ENCODE measurements around the gene CERCAM. TPM values are rescaled to one million over a fixed set of nuclear protein-coding genes. Genes with fewer than 3 reads are reported as not detected.

CERCAM gene
- total RNA-seq, 2 donors from 2014 or later: 18.5 to 26.5 TPM

DNA sequence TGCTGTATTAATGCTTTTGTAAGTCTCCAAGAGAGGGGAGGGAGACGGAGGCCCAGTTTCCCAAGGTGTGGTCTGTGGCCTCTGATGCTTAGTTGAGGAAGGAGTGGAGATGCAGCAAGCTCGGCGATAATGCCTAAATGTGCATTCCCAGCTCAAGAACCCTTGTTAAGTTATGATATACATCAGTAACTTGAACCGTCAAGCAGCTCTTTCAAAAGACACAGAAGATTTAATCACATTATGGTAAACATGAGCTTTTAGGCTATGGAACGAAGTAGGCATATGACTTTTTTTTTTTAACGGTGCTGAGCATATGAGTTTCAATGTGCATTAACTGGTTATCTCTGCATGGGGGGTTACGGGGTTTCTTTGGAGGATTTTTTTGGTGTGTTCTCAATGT lies 61.5 kb downstream of the CERCAM start:
- Mint-ChIP-seq H3K4me3 (no peak overlapping the region), H3K36me3 (ENCODE audit: low read depth) (peaks cover 60% of the 10 kb centered on the region), H3K27ac (no peak overlapping the region), H3K9me3 (no peaks in the 10 kb centered on the region), H3K4me1 (peaks cover 5% of the 10 kb centered on the region), H3K27me3 (ENCODE audit: insufficient read depth) (no peaks in the 10 kb centered on the region)
- DNase-seq: no peak
- H3K9me3 ChIP-seq (ENCODE audit: control insufficient read depth, low read length): no peaks in the 10 kb centered on the region
- WGBS, 2 experiments (ENCODE audit: insufficient coverage in 1 of 2, insufficient read length in 1 of 2): 93 to 94% methylated on average over 5 to 7 of the region's 7 CpGs
- no peak overlapping the region for H3K27ac ChIP-seq (ENCODE audit: low read depth, low read length)
- no peak overlapping the region for H3K9ac ChIP-seq (ENCODE audit: extremely low read depth, low read length, poor library complexity, severe bottlenecking)
- H3K27me3 ChIP-seq (ENCODE audit: control insufficient read depth, insufficient read depth, low read length, poor library complexity, severe bottlenecking): no peaks in the 10 kb centered on the region
- TF ChIP-seq, protein P1, sequence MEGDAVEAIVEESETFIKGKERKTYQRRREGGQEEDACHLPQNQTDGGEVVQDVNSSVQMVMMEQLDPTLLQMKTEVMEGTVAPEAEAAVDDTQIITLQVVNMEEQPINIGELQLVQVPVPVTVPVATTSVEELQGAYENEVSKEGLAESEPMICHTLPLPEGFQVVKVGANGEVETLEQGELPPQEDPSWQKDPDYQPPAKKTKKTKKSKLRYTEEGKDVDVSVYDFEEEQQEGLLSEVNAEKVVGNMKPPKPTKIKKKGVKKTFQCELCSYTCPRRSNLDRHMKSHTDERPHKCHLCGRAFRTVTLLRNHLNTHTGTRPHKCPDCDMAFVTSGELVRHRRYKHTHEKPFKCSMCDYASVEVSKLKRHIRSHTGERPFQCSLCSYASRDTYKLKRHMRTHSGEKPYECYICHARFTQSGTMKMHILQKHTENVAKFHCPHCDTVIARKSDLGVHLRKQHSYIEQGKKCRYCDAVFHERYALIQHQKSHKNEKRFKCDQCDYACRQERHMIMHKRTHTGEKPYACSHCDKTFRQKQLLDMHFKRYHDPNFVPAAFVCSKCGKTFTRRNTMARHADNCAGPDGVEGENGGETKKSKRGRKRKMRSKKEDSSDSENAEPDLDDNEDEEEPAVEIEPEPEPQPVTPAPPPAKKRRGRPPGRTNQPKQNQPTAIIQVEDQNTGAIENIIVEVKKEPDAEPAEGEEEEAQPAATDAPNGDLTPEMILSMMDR (conservative IDR thresholded peaks at IDR 0.05): no peak
- H3K36me3 ChIP-seq (ENCODE audit: control insufficient read depth, insufficient read depth, low read length): peaks cover 54% of the 10 kb centered on the region
- no peaks in the 10 kb centered on the region for H3K4me1 ChIP-seq (ENCODE audit: control insufficient read depth, insufficient read depth, low read length)
- H3K4me3 ChIP-seq (ENCODE audit: low read length): no peak overlapping the region

GRCh38 chr9:128484686-128485413 lies 64.2 kb downstream of the CERCAM start:
- Mint-ChIP-seq H3K27me3 (ENCODE audit: insufficient read depth) (no peaks in the 10 kb centered on the region), H3K36me3 (ENCODE audit: low read depth) (peaks cover 68% of the 10 kb centered on the region), H3K9me3 (no peaks in the 10 kb centered on the region), H3K4me3 (no peak overlapping the region), H3K4me1 (no peaks in the 10 kb centered on the region), H3K27ac (no peak overlapping the region)
- 92 to 94% methylated on average over 8 to 17 of the region's 17 CpGs for WGBS, 2 experiments (ENCODE audit: insufficient coverage in 1 of 2, insufficient read length in 1 of 2)
- TF ChIP-seq, protein P1 (conservative IDR thresholded peaks at IDR 0.05): no peak
- Histone ChIP-seq H3K4me1 (ENCODE audit: control insufficient read depth, insufficient read depth, low read length) (no peaks in the 10 kb centered on the region), H3K36me3 (ENCODE audit: control insufficient read depth, insufficient read depth, low read length) (peaks cover 61% of the 10 kb centered on the region), H3K9me3 (ENCODE audit: control insufficient read depth, low read length) (no peaks in the 10 kb centered on the region), H3K9ac (ENCODE audit: extremely low read depth, low read length, poor library complexity, severe bottlenecking) (no peak overlapping the region), H3K27ac (ENCODE audit: low read depth, low read length) (no peak overlapping the region), H3K4me3 (ENCODE audit: low read length) (no peak overlapping the region), H3K27me3 (ENCODE audit: control insufficient read depth, insufficient read depth, low read length, poor library complexity, severe bottlenecking) (no peaks in the 10 kb centered on the region)
- no peak for DNase-seq

- peaks cover 66% of the 10 kb centered on the region for H3K36me3 ChIP-seq (ENCODE audit: control insufficient read depth, insufficient read depth, low read length)
- no peaks in the 10 kb centered on the region for H3K27me3 Mint-ChIP-seq (ENCODE audit: insufficient read depth)
- H3K4me3 ChIP-seq (ENCODE audit: low read length): no peak overlapping the region
- H3K9ac ChIP-seq (ENCODE audit: extremely low read depth, low read length, poor library complexity, severe bottlenecking): no peak overlapping the region
- no peaks in the 10 kb centered on the region for H3K9me3 ChIP-seq (ENCODE audit: control insufficient read depth, low read length)
- H3K36me3 Mint-ChIP-seq (ENCODE audit: low read depth): peaks cover 74% of the 10 kb centered on the region
- WGBS, 2 experiments (ENCODE audit: insufficient coverage in 1 of 2, insufficient read length in 1 of 2): 88% methylated on average over 5 to 7 of the region's 7 CpGs
- DNase-seq: no peak
- H3K27me3 ChIP-seq (ENCODE audit: control insufficient read depth, insufficient read depth, low read length, poor library complexity, severe bottlenecking): no peaks in the 10 kb centered on the region
- H3K4me1 Mint-ChIP-seq: no peaks in the 10 kb centered on the region
- H3K9me3 Mint-ChIP-seq: no peaks in the 10 kb centered on the region
- H3K27ac ChIP-seq (ENCODE audit: low read depth, low read length): no peak overlapping the region
- H3K27ac Mint-ChIP-seq: no peak overlapping the region
- H3K4me3 Mint-ChIP-seq: no peak overlapping the region
- H3K4me1 ChIP-seq (ENCODE audit: control insufficient read depth, insufficient read depth, low read length): no peaks in the 10 kb centered on the region
- TF ChIP-seq, protein P1 (conservative IDR thresholded peaks at IDR 0.05): no peak
These were observed 64.8 kb downstream of the CERCAM start for GRCh38 chr9:128485414-128485855.
